Measurements from ENCODE around the gene TSPAN4. TPM values are rescaled to one million over a fixed set of nuclear protein-coding genes. Genes with fewer than 3 reads are reported as not detected.

TSPAN4 gene
- total and polyA plus RNA-seq, 2 of the 13 experiments (the other 11 are each of a cell fraction or from before 2014, with no cell fraction given): 31.7 to 68.3 TPM

DNA sequence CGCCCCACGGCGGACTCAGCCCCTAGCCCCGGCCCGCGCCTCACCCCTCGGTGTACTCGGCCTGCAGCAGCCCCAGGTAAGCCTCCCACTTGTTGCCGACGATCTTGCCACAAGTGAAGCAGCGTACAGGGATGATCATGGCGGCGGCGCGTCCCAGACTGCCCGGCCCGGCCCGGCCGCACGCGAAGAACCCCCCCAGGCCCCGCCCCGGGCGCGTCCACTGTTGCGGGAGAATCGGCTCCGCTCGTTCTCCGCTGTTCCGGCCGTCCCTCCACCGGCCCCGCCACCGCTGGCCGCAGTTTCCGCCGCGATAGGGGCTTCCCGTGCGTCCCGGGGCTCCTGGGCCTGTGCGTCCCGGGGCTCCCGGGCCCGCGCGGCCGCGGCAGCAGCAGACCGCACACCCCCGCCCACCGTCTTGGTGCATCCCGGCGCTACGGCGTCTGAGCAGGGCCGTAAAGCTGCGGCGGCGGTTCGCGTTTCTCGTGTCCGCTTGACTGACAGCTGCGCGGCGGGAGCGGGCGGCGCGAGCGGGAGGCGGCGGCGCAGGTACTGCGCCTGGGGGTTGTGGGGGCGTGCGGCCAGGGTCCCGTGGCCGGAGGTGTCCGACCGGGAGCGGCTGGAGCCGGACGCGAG, at the start of gene TSPAN4, which contains the start of gene POLR2L (continued):
- TF ChIP-seq TIGD3 (CRISPR knock-in tag; IDR thresholded peaks at IDR 0.05; ENCODE audit: borderline replicate concordance) (no peak), ATF7-NPFF (CRISPR knock-in tag; IDR thresholded peaks at IDR 0.05; ENCODE audit: low read depth) (peak; percentile 60; the same call in 1 of the 2 replicates), ZNF496 (CRISPR knock-in tag; IDR thresholded peaks at IDR 0.05; ENCODE audit: insufficient replicate concordance) (no peak), GMEB1 (CRISPR knock-in tag; IDR thresholded peaks at IDR 0.05; ENCODE audit: borderline replicate concordance) (no peak; the same call in 1 of the 2 replicates), FOXK2 (IDR thresholded peaks at IDR 0.05) (peak; percentile 95), MED8 (CRISPR knock-in tag; IDR thresholded peaks at IDR 0.05; ENCODE audit: insufficient replicate concordance) (no peak), ZNF556 (CRISPR knock-in tag; IDR thresholded peaks at IDR 0.05; ENCODE audit: borderline replicate concordance) (peak; percentile 49; the same call in 1 of the 2 replicates), ZSCAN12 (CRISPR knock-in tag; IDR thresholded peaks at IDR 0.05) (no peak), TOE1 (CRISPR knock-in tag; IDR thresholded peaks at IDR 0.05) (no peak), NR2C2 (CRISPR knock-in tag; IDR thresholded peaks at IDR 0.05; ENCODE audit: borderline replicate concordance) (peak; percentile 41; the same call in 1 of the 2 replicates), FOXO1 (CRISPR knock-in tag; IDR thresholded peaks at IDR 0.05) (no peak), BORCS8-MEF2B (CRISPR knock-in tag; IDR thresholded peaks at IDR 0.05) (peak; percentile 66), MZF1 (CRISPR knock-in tag; IDR thresholded peaks at IDR 0.05; ENCODE audit: borderline replicate concordance) (no peak), SP5 (CRISPR knock-in tag; IDR thresholded peaks at IDR 0.05; ENCODE audit: borderline replicate concordance, low read depth) (0 out of 2 replicates have a peak, but pooled peaks have one; percentile 24), BRCA1 (CRISPR knock-in tag; IDR thresholded peaks at IDR 0.05) (peak; percentile 83; the same call in 1 of the 2 replicates), ZNF234 (CRISPR knock-in tag; conservative IDR thresholded peaks at IDR 0.05) (no peak)
- TF ChIP-seq, protein P1, sequence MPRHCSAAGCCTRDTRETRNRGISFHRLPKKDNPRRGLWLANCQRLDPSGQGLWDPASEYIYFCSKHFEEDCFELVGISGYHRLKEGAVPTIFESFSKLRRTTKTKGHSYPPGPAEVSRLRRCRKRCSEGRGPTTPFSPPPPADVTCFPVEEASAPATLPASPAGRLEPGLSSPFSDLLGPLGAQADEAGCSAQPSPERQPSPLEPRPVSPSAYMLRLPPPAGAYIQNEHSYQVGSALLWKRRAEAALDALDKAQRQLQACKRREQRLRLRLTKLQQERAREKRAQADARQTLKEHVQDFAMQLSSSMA (CRISPR knock-in tag; IDR thresholded peaks at IDR 0.05): no peak
- TF ChIP-seq, protein P2, sequence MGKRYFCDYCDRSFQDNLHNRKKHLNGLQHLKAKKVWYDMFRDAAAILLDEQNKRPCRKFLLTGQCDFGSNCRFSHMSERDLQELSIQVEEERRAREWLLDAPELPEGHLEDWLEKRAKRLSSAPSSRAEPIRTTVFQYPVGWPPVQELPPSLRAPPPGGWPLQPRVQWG (CRISPR knock-in tag; IDR thresholded peaks at IDR 0.05; ENCODE audit: borderline replicate concordance, low read depth): no peak
- TF ChIP-seq, protein P3, sequence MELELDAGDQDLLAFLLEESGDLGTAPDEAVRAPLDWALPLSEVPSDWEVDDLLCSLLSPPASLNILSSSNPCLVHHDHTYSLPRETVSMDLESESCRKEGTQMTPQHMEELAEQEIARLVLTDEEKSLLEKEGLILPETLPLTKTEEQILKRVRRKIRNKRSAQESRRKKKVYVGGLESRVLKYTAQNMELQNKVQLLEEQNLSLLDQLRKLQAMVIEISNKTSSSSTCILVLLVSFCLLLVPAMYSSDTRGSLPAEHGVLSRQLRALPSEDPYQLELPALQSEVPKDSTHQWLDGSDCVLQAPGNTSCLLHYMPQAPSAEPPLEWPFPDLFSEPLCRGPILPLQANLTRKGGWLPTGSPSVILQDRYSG (CRISPR knock-in tag; IDR thresholded peaks at IDR 0.05): no peak
- TF ChIP-seq, protein P4, sequence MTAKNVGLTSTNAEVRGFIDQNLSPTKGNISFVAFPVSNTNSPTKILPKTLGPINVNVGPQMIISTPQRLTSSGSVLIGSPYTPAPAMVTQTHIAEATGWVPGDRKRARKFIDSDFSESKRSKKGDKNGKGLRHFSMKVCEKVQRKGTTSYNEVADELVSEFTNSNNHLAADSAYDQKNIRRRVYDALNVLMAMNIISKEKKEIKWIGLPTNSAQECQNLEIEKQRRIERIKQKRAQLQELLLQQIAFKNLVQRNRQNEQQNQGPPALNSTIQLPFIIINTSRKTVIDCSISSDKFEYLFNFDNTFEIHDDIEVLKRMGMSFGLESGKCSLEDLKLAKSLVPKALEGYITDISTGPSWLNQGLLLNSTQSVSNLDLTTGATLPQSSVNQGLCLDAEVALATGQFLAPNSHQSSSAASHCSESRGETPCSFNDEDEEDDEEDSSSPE (CRISPR knock-in tag; IDR thresholded peaks at IDR 0.05): peak; percentile 79
